HG02642 (cell line): ENCODE results near the gene WNT10A.
"Not testable (repeated sequence)": the region's sequence is repeated elsewhere in the genome, so short reads cannot be mapped to it uniquely, and the experiment has no call there.

Source experiments
- ATAC-seq: cut with Tn5 transposase; IDR thresholded peaks from one replicate; pipeline ENCODE4 v1.9.1; 2021; ENCODE audit warnings: mild to moderate bottlenecking; ENCODE audit not compliant: unreplicated experiment, poor library complexity

WNT10A gene

DNA sequence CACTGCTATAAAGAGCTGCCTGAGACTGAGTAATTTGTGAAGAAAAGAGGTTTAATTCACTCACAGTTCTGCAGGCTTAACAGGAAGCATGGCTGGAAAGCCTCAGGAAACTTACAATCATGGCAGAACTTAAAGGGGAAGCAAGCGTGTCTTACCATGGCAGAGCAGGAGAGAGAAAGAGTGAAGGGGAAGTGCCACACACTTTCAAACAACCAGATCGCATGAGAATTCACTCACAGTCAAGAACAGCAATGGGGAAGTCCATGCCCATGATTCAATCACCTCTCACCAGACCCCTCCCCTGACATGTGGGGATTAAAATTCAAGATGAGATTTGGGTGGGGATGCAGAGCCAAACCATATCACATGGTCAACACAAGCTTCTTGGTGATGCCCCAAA is 44.1 kb downstream of the WNT10A start:
- no peak for ATAC-seq

DNA sequence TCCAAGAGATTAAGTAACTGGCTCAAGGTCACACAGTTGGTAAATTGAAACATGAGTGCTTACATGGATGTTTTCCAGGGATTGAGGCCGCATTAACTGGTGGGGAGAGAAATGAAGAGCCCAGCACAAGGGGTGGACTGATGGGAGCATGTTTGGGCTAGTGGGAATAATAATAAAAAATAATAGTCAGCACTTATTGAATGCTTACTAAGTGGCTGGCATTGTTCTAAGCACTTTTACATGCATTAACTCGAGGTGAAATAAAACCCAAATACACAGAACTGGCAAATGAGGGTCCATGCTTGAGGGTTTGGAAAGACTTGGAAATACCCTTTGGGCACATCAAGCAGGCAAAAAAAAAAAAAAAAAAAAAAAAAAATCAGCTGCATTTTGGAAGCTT is 44.8 kb downstream of the WNT10A start:
- ATAC-seq: no peak

DNA sequence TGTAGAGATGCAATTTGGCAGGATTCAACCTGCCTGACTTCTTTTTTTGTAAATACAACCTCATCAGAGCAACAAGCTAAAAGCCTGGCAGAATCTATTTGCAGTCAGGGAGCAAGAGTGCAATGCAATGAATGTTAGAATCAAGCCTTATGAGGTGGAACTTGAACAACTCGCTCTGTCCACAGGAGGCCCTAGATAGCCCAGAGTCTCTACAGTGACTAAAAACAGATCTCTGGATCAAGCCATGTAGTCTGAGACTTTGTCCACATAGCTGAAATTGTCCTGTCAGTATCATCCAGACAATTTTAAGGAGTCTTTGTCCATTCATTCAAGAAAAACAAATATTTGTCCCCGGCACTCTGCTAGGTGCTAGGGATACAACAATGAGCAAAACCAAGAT is 46.8 kb downstream of the WNT10A start:
- ATAC-seq: no peak

DNA sequence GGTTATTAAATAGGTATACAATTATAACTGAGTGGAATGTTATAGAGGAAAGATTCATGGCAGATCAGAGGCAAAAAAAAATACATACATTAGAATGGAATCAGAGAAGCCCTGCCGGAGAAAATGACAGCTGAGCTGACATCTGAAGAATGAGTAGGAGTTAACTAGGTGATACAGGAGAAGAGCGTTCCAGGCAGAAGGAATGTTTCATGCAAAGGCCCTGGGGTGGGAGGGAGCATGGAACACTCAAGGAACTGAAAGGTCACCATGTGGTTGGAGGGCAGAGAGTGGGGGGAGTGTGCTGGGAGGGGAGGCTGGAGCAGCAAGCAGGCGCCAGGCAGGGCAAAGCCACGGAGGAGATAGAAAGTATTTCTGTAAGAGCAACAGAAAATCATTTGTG is 47.2 kb downstream of the WNT10A start:
- ATAC-seq: no peak

DNA sequence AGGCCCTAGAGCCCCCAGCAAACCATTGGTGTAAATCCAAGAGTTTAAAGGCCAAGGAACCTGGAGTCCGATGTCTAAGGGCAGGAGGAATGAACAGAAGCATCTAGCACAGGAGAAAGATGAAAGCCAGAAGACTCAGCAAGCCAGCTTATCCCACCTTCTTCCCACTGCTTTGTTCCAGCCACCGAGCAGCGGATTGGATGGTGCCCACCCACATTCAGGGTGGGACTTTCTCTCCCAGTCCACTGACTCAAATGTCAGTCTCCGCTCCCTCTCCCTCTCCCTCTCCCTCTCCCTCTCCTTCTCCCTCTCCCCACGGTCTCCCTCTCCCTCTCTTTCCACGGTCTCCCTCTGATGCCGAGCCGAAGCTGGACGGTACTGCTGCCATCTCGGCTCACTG is 49.8 kb downstream of the WNT10A start:
- not testable (repeated sequence) for ATAC-seq

DNA sequence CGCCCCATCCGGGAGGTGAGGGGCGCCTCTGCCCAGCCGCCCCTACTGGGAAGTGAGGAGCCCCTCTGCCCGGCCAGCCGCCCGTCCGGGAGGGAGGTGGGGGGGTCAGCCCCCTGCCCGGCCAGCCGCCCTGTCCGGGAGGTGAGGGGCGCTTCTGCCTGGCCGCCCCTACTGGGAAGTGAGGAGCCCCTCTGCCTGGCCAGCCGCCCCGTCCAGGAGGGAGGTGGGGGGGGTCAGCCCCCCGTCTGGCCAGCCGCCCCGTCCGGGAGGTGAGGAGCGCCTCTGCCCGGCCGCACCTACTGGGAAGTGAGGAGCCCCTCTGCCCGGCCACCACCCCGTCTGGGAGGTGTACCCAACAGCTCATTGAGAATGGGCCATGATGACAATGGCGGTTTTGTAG is 51.1 kb downstream of the WNT10A start:
- ATAC-seq: not testable (repeated sequence)
